Esophagus (tissue), 2 donors: Measurements from ENCODE around the gene BCAP29. TPM values are rescaled to one million over a fixed set of nuclear protein-coding genes. Genes with fewer than 3 reads are reported as not detected.
"Not testable (repeated sequence)": the region's sequence is repeated elsewhere in the genome, so short reads cannot be mapped to it uniquely, and the experiment has no call there.

ENCODE experiments used
- H3K27ac ChIP-seq, 2 donors: one replicate each; pipeline ENCODE4 v1.5.1; 2013; ENCODE audit warnings: low read depth in 2 of 2, mild to moderate bottlenecking in 2 of 2, inconsistent platforms in 1 of 2, low read length in 1 of 2, moderate library complexity in 1 of 2
- H3K27me3 ChIP-seq, 2 donors: one replicate each; pipeline ENCODE4 v1.6.1; 2013; ENCODE audit warnings: low read length in 2 of 2, control low read depth in 1 of 2, mild to moderate bottlenecking in 1 of 2; ENCODE audit not compliant: insufficient read depth in 2 of 2, control insufficient read depth in 1 of 2
- H3K36me3 ChIP-seq, 2 donors: one replicate each; pipeline ENCODE4 v1.6.1; 2013; ENCODE audit warnings: low read length in 1 of 2; ENCODE audit not compliant: control insufficient read depth in 2 of 2, insufficient read depth in 2 of 2
- H3K4me1 ChIP-seq, 2 donors: one replicate each; pipeline ENCODE4 v1.6.1; 2013; ENCODE audit warnings: low read length in 1 of 2; ENCODE audit not compliant: control insufficient read depth in 2 of 2, insufficient read depth in 2 of 2
- H3K4me3 ChIP-seq, 2 donors: one replicate each; pipeline ENCODE4 v1.5.1; 2013; ENCODE audit warnings: low read length in 2 of 2, mild to moderate bottlenecking in 2 of 2, low read depth in 1 of 2, moderate library complexity in 1 of 2
- H3K9me3 ChIP-seq, 2 donors: one replicate each; pipeline ENCODE4 v1.6.1; 2013; ENCODE audit warnings: mild to moderate bottlenecking in 2 of 2, low read depth in 1 of 2, low read length in 1 of 2, moderate library complexity in 1 of 2; ENCODE audit not compliant: control insufficient read depth in 2 of 2, insufficient read depth in 1 of 2
- WGBS, 2 donors: extraction: QIAGEN DNeasy Blood & Tissue Kit; methylation state at CpG; one replicate each; pipeline ENCODE4 v1.1.7; 2013; 5-methylcytosine and 5-hydroxymethylcytosine counted together
- polyA plus RNA-seq, 2 donors: library from polyadenylated mRNA; stranded (reverse); fragments of 200-250 nt; gene quantifications; one replicate each; pipeline ENCODE4 v1.2.3, GENCODE V29; 2013
- donor health status: healthy with polysubstance abuse.
- donor health status: Bipolar disorder and iron deficiency.

The BCAP29 gene
- polyA plus RNA-seq, result 10 to 100 TPM; 46.4 to 49.0 TPM

- WGBS, 2 donors, result 0% methylated on average over 62 to 89 of the region's 89 CpGs
- Histone ChIP-seq H3K27me3 (no peaks in the 10 kb centered on the region), H3K4me1 (no peaks in the 10 kb centered on the region)
Measured at GRCh38 chr7:107579885-107580715, at the start of gene BCAP29. BCAP29 (plus strand) TSS chr7:107580246; CDS start chr7:107580773, 527 bp downstream.

GRCh38 chr7:107530751-107531150, 49.3 kb upstream of the BCAP29 start:
- no peaks in the 10 kb centered on the region for H3K9me3 ChIP-seq
- H3K27me3 ChIP-seq, result no peaks in the 10 kb centered on the region
- H3K4me3 ChIP-seq, result no peak overlapping the region
- H3K4me1 ChIP-seq, result peaks cover 0 to 2% of the 10 kb centered on the region in 2 donors
- no peaks in the 10 kb centered on the region for H3K36me3 ChIP-seq
- no peak overlapping the region for H3K27ac ChIP-seq

More at GRCh38 chr7:107579885-107580715, at the start of gene BCAP29:
- peak within 1 kb of the TSS; percentile 86 to 90 for H3K27ac ChIP-seq
- H3K4me3 ChIP-seq, result peak within 1 kb of the TSS; percentile 71 to 78
- H3K9me3 ChIP-seq, result no peaks in the 10 kb centered on the region
- no peaks in the 10 kb centered on the region for H3K36me3 ChIP-seq

- H3K9me3 ChIP-seq, result no peaks in the 10 kb centered on the region
- peaks cover 0 to 2% of the 10 kb centered on the region in 2 donors for H3K4me1 ChIP-seq
- H3K27ac ChIP-seq, result no peak overlapping the region
- no peaks in the 10 kb centered on the region for H3K36me3 ChIP-seq
- no peak overlapping the region for H3K4me3 ChIP-seq
- H3K27me3 ChIP-seq, result no peaks in the 10 kb centered on the region
Measured at GRCh38 chr7:107534139-107534538, 45.9 kb upstream of the BCAP29 start.

- H3K36me3 ChIP-seq, H3K27ac ChIP-seq, H3K4me3 ChIP-seq, H3K9me3 ChIP-seq, H3K4me1 ChIP-seq, H3K27me3 ChIP-seq: not testable (repeated sequence)
- 78 to 88% methylated on average over 4 of the region's 4 CpGs for WGBS, 2 donors
Measured at GRCh38 chr7:107537228-107537627, 42.8 kb upstream of the BCAP29 start.

GRCh38 chr7:107538001-107538400, 42.0 kb upstream of the BCAP29 start:
- Histone ChIP-seq H3K9me3 (no peaks in the 10 kb centered on the region), H3K27ac (no peak overlapping the region), H3K27me3 (no peaks in the 10 kb centered on the region), H3K4me1 (no peaks in the 10 kb centered on the region), H3K4me3 (no peak overlapping the region), H3K36me3 (peaks cover 0 to 3% of the 10 kb centered on the region in 2 donors)
- 35 to 53% methylated on average over 2 of the region's 2 CpGs for WGBS, 2 donors

GRCh38 chr7:107543338-107543993, 36.6 kb upstream of the BCAP29 start:
- H3K27me3 ChIP-seq, result no peaks in the 10 kb centered on the region
- H3K4me1 ChIP-seq, result no peaks in the 10 kb centered on the region
- no peak overlapping the region for H3K4me3 ChIP-seq
- peaks cover 3 to 7% of the 10 kb centered on the region in 2 donors for H3K36me3 ChIP-seq
- WGBS, 2 donors, result 86 to 97% methylated on average over 5 of the region's 5 CpGs
- no peak overlapping the region for H3K27ac ChIP-seq
- H3K9me3 ChIP-seq, result peaks cover 2 to 3% of the 10 kb centered on the region in 2 donors

GRCh38 chr7:107544848-107545591, 35.0 kb upstream of the BCAP29 start:
- Histone ChIP-seq H3K9me3 (peaks cover 2 to 3% of the 10 kb centered on the region in 2 donors), H3K4me3 (no peak overlapping the region), H3K36me3 (peaks cover 0 to 7% of the 10 kb centered on the region in 2 donors), H3K27ac (no peak overlapping the region), H3K27me3 (no peaks in the 10 kb centered on the region), H3K4me1 (no peaks in the 10 kb centered on the region)
- 98 to 99% methylated on average over 4 of the region's 4 CpGs for WGBS, 2 donors

- Histone ChIP-seq H3K9me3 (no peaks in the 10 kb centered on the region), H3K27ac (no peak overlapping the region), H3K27me3 (no peaks in the 10 kb centered on the region), H3K4me3 (no peak overlapping the region), H3K36me3 (peaks cover 0 to 2% of the 10 kb centered on the region in 2 donors), H3K4me1 (no peaks in the 10 kb centered on the region)
- 96 to 100% methylated on average over 1 of the region's 1 CpG for WGBS, 2 donors
Measured at GRCh38 chr7:107551936-107552335, 28.1 kb upstream of the BCAP29 start.

- no peaks in the 10 kb centered on the region for H3K27me3 ChIP-seq
- H3K9me3 ChIP-seq, result no peaks in the 10 kb centered on the region
- H3K4me3 ChIP-seq, result no peak overlapping the region
- H3K4me1 ChIP-seq, result no peaks in the 10 kb centered on the region
- no peaks in the 10 kb centered on the region for H3K36me3 ChIP-seq
- no peak overlapping the region for H3K27ac ChIP-seq
- 89 to 96% methylated on average over 3 of the region's 3 CpGs for WGBS, 2 donors
Measured at GRCh38 chr7:107555893-107556292, 24.2 kb upstream of the BCAP29 start.
